ENCODE measurements around the gene CPOX.

GRCh38 chr3:98617841-98618240 lies 24.4 kb upstream of the CPOX start:
- TF ChIP-seq CTCF (IDR thresholded peaks at IDR 0.05): no peak
- TF ChIP-seq POLR2AphosphoS5 (IDR thresholded peaks at IDR 0.05): no peak
- TF ChIP-seq POLR2A (IDR thresholded peaks at IDR 0.05): no peak
